Suprapubic skin (tissue), 4 donors: ENCODE data around the gene AGTR1. TPM values are rescaled to one million over a fixed set of nuclear protein-coding genes. Genes with fewer than 3 reads are reported as not detected.
"Not testable (repeated sequence)": the region's sequence is repeated elsewhere in the genome, so short reads cannot be mapped to it uniquely, and the experiment has no call there.

ENCODE experiments used
- DNase-seq, 2 donors: peaks; one replicate each; pipeline ENCODE4 v3.0.0-alpha.2; 2019; ENCODE audit warnings: low spot score in 2 of 2
- H3K27ac ChIP-seq: fragments of 200-600 bp; sonication (generic); one replicate; pipeline ENCODE4 v1.5.1; 2019
- H3K27me3 ChIP-seq: fragments of 200-600 bp; sonication (generic); one replicate; pipeline ENCODE4 v1.5.1; 2019
- H3K36me3 ChIP-seq: fragments of 200-600 bp; sonication (generic); one replicate; pipeline ENCODE4 v1.5.1; 2019
- H3K4me1 ChIP-seq: fragments of 200-600 bp; sonication (generic); one replicate; pipeline ENCODE4 v1.5.1; 2019
- H3K4me3 ChIP-seq: fragments of 200-600 bp; sonication (generic); one replicate; pipeline ENCODE4 v1.5.1; 2019; ENCODE audit warnings: mild to moderate bottlenecking
- H3K9me3 ChIP-seq: fragments of 200-600 bp; sonication (generic); one replicate; pipeline ENCODE4 v1.5.1; 2019
- EP300 ChIP-seq: sonication (generic); formaldehyde crosslinking; IDR thresholded peaks from one replicate; pipeline ENCODE4 v1.6.1; 2017; ENCODE audit warnings: antibody characterized with exemption
- POLR2A ChIP-seq, 2 donors: fragments of 450-650 bp; IDR thresholded peaks; one replicate each; pipeline ENCODE4 v1.6.1; 2017; ENCODE audit warnings: antibody characterized with exemption in 2 of 2, mild to moderate bottlenecking in 2 of 2, moderate library complexity in 2 of 2
- POLR2AphosphoS5 ChIP-seq, 3 donors: sonication (generic); formaldehyde crosslinking; IDR thresholded peaks; one replicate each; pipeline ENCODE4 v1.6.1; 2017; ENCODE audit warnings: antibody characterized with exemption in 3 of 3
- whole genome bisulfite sequencing: methylation state at CpG from one replicate; pipeline ENCODE4 v1.1.5; 2018; 5-methylcytosine and 5-hydroxymethylcytosine counted together
- total RNA-seq, 4 donors: library from RNA; depleted of rRNA; stranded (reverse); fragments of >200 nt; gene quantifications; one replicate each; pipeline ENCODE4 v1.1.0, GENCODE V29; 2016
- TF ChIP-seq, protein P1 (sequence below), 2 donors: fragments of 200-600 bp in 1 of 2; fragments of 450-650 bp in 1 of 2; sonication (generic) in 1 of 2; IDR thresholded peaks; one replicate each; pipeline ENCODE4 v1.5.1; 2016 to 2019; ENCODE audit warnings: antibody characterized with exemption in 2 of 2, mild to moderate bottlenecking in 1 of 2, moderate library complexity in 1 of 2

AGTR1 gene
- total RNA-seq, 4 donors from 2014 or later = 6.3 to 17.4 (median 14.1) TPM

DNA sequence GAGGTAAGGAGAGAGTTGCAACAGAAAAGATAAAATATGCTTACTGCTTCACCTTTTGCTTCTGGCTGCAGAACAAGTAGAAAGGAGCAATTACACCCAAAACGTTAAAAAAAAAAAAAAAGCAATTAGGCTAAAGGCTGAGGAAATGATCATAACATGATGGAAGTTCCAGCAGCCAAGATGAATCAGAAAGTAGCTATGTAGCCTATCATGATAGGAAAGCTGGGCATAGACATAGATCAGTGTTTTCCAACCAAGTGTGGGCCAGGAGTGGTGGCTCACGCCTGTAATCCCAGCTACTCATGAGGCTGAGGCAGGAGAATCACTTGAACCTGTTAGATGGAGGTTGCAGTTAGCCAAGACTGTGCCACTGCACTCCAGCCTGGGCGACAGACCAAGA is 52.6 kb downstream of the AGTR1 start:
- no peaks in the 10 kb centered on the region for H3K27me3 ChIP-seq
- DNase-seq = no peak
- no peaks in the 10 kb centered on the region for H3K9me3 ChIP-seq
- TF ChIP-seq, protein P1, sequence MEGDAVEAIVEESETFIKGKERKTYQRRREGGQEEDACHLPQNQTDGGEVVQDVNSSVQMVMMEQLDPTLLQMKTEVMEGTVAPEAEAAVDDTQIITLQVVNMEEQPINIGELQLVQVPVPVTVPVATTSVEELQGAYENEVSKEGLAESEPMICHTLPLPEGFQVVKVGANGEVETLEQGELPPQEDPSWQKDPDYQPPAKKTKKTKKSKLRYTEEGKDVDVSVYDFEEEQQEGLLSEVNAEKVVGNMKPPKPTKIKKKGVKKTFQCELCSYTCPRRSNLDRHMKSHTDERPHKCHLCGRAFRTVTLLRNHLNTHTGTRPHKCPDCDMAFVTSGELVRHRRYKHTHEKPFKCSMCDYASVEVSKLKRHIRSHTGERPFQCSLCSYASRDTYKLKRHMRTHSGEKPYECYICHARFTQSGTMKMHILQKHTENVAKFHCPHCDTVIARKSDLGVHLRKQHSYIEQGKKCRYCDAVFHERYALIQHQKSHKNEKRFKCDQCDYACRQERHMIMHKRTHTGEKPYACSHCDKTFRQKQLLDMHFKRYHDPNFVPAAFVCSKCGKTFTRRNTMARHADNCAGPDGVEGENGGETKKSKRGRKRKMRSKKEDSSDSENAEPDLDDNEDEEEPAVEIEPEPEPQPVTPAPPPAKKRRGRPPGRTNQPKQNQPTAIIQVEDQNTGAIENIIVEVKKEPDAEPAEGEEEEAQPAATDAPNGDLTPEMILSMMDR (IDR thresholded peaks at IDR 0.05) = no peak
- TF ChIP-seq EP300 (no peak), POLR2AphosphoS5 (IDR thresholded peaks at IDR 0.05) (no peak), POLR2A (IDR thresholded peaks at IDR 0.05) (no peak)
- H3K27ac ChIP-seq = no peak overlapping the region
- 61% methylated on average over 3 of the region's 3 CpGs for WGBS
- no peaks in the 10 kb centered on the region for H3K36me3 ChIP-seq
- no peaks in the 10 kb centered on the region for H3K4me1 ChIP-seq
- no peak overlapping the region for H3K4me3 ChIP-seq

DNA sequence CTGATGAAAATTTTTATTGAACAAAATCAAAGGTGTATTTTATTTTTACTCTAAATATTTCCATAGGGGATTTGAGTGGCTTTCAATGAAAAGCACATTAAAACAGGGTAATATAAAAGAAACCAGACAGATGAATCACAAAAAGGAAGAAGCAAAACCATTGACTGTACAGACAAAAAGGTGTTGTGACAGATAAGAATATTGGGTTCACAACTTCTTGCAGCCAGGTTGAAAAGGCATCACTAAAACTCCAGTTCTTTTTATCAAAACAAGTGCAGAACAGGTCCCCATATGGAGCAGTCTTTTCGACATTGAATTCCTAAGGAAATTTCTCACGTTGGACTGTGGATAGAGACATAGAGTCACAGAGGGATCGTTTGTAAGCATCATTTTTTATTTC is 53.8 kb downstream of the AGTR1 start:
- Histone ChIP-seq H3K4me1 (no peaks in the 10 kb centered on the region), H3K4me3 (no peak overlapping the region), H3K36me3 (no peaks in the 10 kb centered on the region), H3K27me3 (no peaks in the 10 kb centered on the region), H3K27ac (no peak overlapping the region), H3K9me3 (no peaks in the 10 kb centered on the region)
- TF ChIP-seq EP300 (no peak), POLR2AphosphoS5 (IDR thresholded peaks at IDR 0.05) (no peak), POLR2A (IDR thresholded peaks at IDR 0.05) (no peak)
- TF ChIP-seq, protein P1 (IDR thresholded peaks at IDR 0.05) = no peak
- no peak for DNase-seq
- 82% methylated on average over 3 of the region's 3 CpGs for WGBS

DNA sequence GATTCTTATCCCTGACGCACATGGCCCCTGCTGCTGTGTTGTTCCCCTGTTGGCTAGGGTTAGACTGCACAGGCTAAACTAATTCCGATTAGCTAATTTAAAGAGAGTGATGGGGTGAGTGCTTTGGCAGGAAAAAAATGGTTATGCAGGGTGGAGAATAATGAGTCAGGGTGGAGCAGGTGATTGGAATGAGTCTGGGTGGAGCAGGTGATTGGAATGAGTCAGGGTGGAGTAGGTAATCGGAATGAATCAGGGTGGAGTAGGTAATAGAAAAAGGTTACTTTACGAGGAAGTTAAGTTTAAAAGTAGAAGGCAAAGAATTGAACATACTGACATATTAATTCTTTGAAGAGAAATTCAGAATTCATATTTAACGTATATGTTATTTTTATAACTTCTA is 55.7 kb downstream of the AGTR1 start:
- not testable (repeated sequence) for H3K4me1 ChIP-seq, H3K27ac ChIP-seq, H3K9me3 ChIP-seq, H3K36me3 ChIP-seq, DNase-seq, H3K4me3 ChIP-seq, H3K27me3 ChIP-seq
- WGBS = 66% methylated on average over 5 of the region's 5 CpGs

DNA sequence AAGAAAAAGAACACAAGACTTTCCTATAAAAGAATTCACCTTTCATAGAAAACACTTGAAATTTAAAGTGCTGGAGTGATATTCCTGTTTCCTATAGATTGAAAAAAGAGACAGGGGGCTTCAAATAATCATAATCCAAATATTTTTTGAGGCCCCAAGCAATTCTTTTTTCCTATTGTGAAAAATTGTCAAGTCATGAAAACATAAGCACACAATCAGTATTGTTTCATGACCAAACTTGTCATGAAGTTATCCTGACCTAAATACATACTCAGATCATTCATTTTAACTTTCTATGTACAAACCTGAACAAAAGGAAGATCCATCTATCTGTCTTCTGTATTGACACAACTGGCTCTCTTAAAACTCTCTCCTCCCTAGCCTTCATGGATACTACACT is 57.9 kb downstream of the AGTR1 start:
- Histone ChIP-seq H3K27ac (no peak overlapping the region), H3K9me3 (no peaks in the 10 kb centered on the region), H3K4me3 (no peak overlapping the region), H3K36me3 (no peaks in the 10 kb centered on the region), H3K4me1 (peaks cover 6% of the 10 kb centered on the region), H3K27me3 (no peaks in the 10 kb centered on the region)
- no peak for DNase-seq
- no peak for TF ChIP-seq POLR2AphosphoS5 (IDR thresholded peaks at IDR 0.05)
- no peak for TF ChIP-seq EP300
- TF ChIP-seq, protein P1 (IDR thresholded peaks at IDR 0.05) = no peak
- no peak for TF ChIP-seq POLR2A (IDR thresholded peaks at IDR 0.05)

DNA sequence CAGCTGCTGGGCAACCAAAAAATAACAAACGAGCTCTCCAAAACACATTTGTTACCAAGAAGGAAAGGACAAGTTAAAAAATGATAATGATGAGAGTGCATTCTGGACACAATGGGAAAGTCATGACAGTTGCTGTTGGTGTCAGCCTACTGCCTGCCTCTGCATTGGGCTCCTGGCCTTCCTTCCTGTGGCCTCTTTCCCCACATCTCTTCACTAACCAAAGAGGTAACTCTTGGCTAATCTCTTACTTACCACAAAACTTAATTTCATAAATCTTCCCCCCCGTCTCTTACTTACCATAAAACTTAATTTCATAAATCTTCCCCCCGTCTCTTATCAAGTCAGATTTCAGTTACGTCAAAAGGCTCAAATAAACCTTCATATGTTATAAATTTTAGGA is 58.6 kb downstream of the AGTR1 start:
- Histone ChIP-seq H3K36me3 (no peaks in the 10 kb centered on the region), H3K4me3 (no peak overlapping the region), H3K27me3 (no peaks in the 10 kb centered on the region), H3K4me1 (peaks cover 6% of the 10 kb centered on the region), H3K27ac (no peak overlapping the region), H3K9me3 (no peaks in the 10 kb centered on the region)
- no peak for DNase-seq
- 87% methylated on average over 4 of the region's 4 CpGs for WGBS
- TF ChIP-seq EP300 = no peak
- TF ChIP-seq, protein P1 (IDR thresholded peaks at IDR 0.05) = no peak
- no peak for TF ChIP-seq POLR2AphosphoS5 (IDR thresholded peaks at IDR 0.05)
- no peak for TF ChIP-seq POLR2A (IDR thresholded peaks at IDR 0.05)
